Posterior cingulate gyrus (tissue), 11 donors: ENCODE data around the gene OSBPL9.
"Not testable (repeated sequence)": the region's sequence is repeated elsewhere in the genome, so short reads cannot be mapped to it uniquely, and the experiment has no call there.

Experiments
- DNase-seq, 10 donors: peaks; one replicate each; pipeline versions ENCODE4 v3.0.0 to v3.0.0-alpha.2; 2020 to 2021; ENCODE audit warnings: mixed read lengths in 3 of 10
- intact Hi-C: fragments of 100-400 bp; cut with DNase I; formaldehyde crosslinking; loops from one replicate; pipeline ENCODE4 v1.15.1; 2023

The OSBPL9 gene

GRCh38 chr1:51732701-51733425, 116.0 kb downstream of the OSBPL9 start:
- intact Hi-C loops = no loop called here
- no peak for DNase-seq

- DNase-seq, intact Hi-C loops: not testable (repeated sequence)
These were observed 116.5 kb downstream of the OSBPL9 start for GRCh38 chr1:51733426-51733774.

- intact Hi-C loops = no loop called here
- no peak for DNase-seq
These were observed 117.1 kb downstream of the OSBPL9 start for GRCh38 chr1:51733793-51734522.

- no peak for DNase-seq
- intact Hi-C loops = no loop called here
These were observed 118.2 kb downstream of the OSBPL9 start for GRCh38 chr1:51734896-51735745.

- intact Hi-C loops = no loop called here
- no peak for DNase-seq
These were observed 118.9 kb downstream of the OSBPL9 start for GRCh38 chr1:51735746-51736254.

GRCh38 chr1:51736702-51737101, 119.8 kb downstream of the OSBPL9 start:
- DNase-seq = no peak
- intact Hi-C loops = no loop called here

- intact Hi-C loops = no loop called here
- no peak for DNase-seq
These were observed 121.8 kb downstream of the OSBPL9 start for GRCh38 chr1:51738681-51739080.

- intact Hi-C loops = no loop called here
- no peak for DNase-seq
These were observed 123.8 kb downstream of the OSBPL9 start for GRCh38 chr1:51740652-51741051.

GRCh38 chr1:51741121-51741681, 124.3 kb downstream of the OSBPL9 start:
- DNase-seq = no peak

GRCh38 chr1:51744506-51745303, 127.8 kb downstream of the OSBPL9 start:
- intact Hi-C loops = no loop called here
- DNase-seq = no peak

More at GRCh38 chr1:51741121-51741681, 124.3 kb downstream of the OSBPL9 start:
- intact Hi-C loops = no loop called here

GRCh38 chr1:51745304-51745570, 128.3 kb downstream of the OSBPL9 start:
- DNase-seq = no peak
- intact Hi-C loops = no loop called here

GRCh38 chr1:51749151-51749550, 132.3 kb downstream of the OSBPL9 start:
- intact Hi-C loops = no loop called here
- DNase-seq = no peak

GRCh38 chr1:51750218-51750617, 133.3 kb downstream of the OSBPL9 start:
- no peak for DNase-seq

GRCh38 chr1:51750729-51751128, 133.8 kb downstream of the OSBPL9 start:
- no peak for DNase-seq
- intact Hi-C loops = no loop called here

More at GRCh38 chr1:51750218-51750617, 133.3 kb downstream of the OSBPL9 start:
- intact Hi-C loops = no loop called here

- intact Hi-C loops = no loop called here
These were observed 135.4 kb downstream of the OSBPL9 start for GRCh38 chr1:51752073-51752948.

GRCh38 chr1:51753969-51754368, 137.1 kb downstream of the OSBPL9 start:
- no peak for DNase-seq
- intact Hi-C loops = no loop called here

More at GRCh38 chr1:51752073-51752948, 135.4 kb downstream of the OSBPL9 start:
- DNase-seq = no peak

GRCh38 chr1:51754666-51755065, 137.8 kb downstream of the OSBPL9 start:
- intact Hi-C loops = no loop called here
- DNase-seq = no peak

- intact Hi-C loops = no loop called here
- no peak for DNase-seq
These were observed 138.5 kb downstream of the OSBPL9 start for GRCh38 chr1:51755437-51755836.

GRCh38 chr1:51756290-51756689, 139.4 kb downstream of the OSBPL9 start:
- intact Hi-C loops = no loop called here
- DNase-seq = no peak
